ENCODE measurements around the gene C17orf78.
"Not testable (repeated sequence)": the region's sequence is repeated elsewhere in the genome, so short reads cannot be mapped to it uniquely, and the experiment has no call there.

Gene C17orf78

GRCh38 chr17:37388266-37388665 is 12.5 kb downstream of the C17orf78 start:
- no peak for DNase-seq

- no peak for DNase-seq
Measured at GRCh38 chr17:37389160-37389559, 13.4 kb downstream of the C17orf78 start.

GRCh38 chr17:37391146-37391545 is 15.4 kb downstream of the C17orf78 start:
- no peak for DNase-seq

- no peak for DNase-seq
Measured at GRCh38 chr17:37392024-37392590, 16.3 kb downstream of the C17orf78 start.

GRCh38 chr17:37393352-37393751 is 17.6 kb downstream of the C17orf78 start:
- DNase-seq = no peak

- DNase-seq = no peak
Measured at GRCh38 chr17:37399265-37399803, 23.5 kb downstream of the C17orf78 start.

GRCh38 chr17:37400505-37400904 is 24.7 kb downstream of the C17orf78 start:
- no peak for DNase-seq

- DNase-seq = not testable (repeated sequence)
Measured at GRCh38 chr17:37405522-37405921, 29.7 kb downstream of the C17orf78 start.

GRCh38 chr17:37405955-37406634 is 30.3 kb downstream of the C17orf78 start:
- no peak for DNase-seq

GRCh38 chr17:37406635-37407461 is 31.1 kb downstream of the C17orf78 start, which contains the start of the genes ACACA and TADA2A:
TSS of gene ACACA (minus strand) at chr17:37406836. CDS start at chr17:37406299, 537 bp downstream.
TSS of gene TADA2A (plus strand) at chr17:37406886. CDS start at chr17:37411366, 4,480 bp downstream.
- no peak for DNase-seq

- DNase-seq = not testable (repeated sequence)
Measured at GRCh38 chr17:37408145-37408479, 32.3 kb downstream of the C17orf78 start.

- DNase-seq = no peak
Measured at GRCh38 chr17:37410357-37410756, 34.6 kb downstream of the C17orf78 start.

- DNase-seq = no peak
Measured at GRCh38 chr17:37413875-37414519, 38.2 kb downstream of the C17orf78 start.

- no peak for DNase-seq
Measured at GRCh38 chr17:37417852-37418251, 42.1 kb downstream of the C17orf78 start.

GRCh38 chr17:37422971-37423625 is 47.3 kb downstream of the C17orf78 start:
- DNase-seq = no peak

- DNase-seq = no peak
Measured at GRCh38 chr17:37425268-37425667, 49.5 kb downstream of the C17orf78 start.

GRCh38 chr17:37429039-37429438 is 53.3 kb downstream of the C17orf78 start:
- DNase-seq = no peak

- DNase-seq = no peak
Measured at GRCh38 chr17:37429453-37429852, 53.7 kb downstream of the C17orf78 start.

- DNase-seq = no peak
Measured at GRCh38 chr17:37430051-37430627, 54.4 kb downstream of the C17orf78 start.

GRCh38 chr17:37432671-37433070 is 56.9 kb downstream of the C17orf78 start:
- DNase-seq = no peak

- no peak for DNase-seq
Measured at GRCh38 chr17:37438141-37438540, 62.4 kb downstream of the C17orf78 start.

GRCh38 chr17:37440424-37440823 is 64.6 kb downstream of the C17orf78 start:
- no peak for DNase-seq
